CD14-positive monocyte (primary cell): Measurements from ENCODE around the gene SERPINB3. TPM values are rescaled to one million over a fixed set of nuclear protein-coding genes. Genes with fewer than 3 reads are reported as not detected.

Experiments
- DNase-seq, 3 donors: peaks; one replicate each; pipeline ENCODE4 v3.0.0-alpha.2; 2011 to 2022
- H2AFZ ChIP-seq: 2 replicates; pipeline ENCODE4 v1.6.0; 2012; ENCODE audit warnings: mild to moderate bottlenecking, low read depth, low read length, inconsistent platforms; ENCODE audit not compliant: insufficient read depth, poor library complexity, severe bottlenecking
- H3K27ac ChIP-seq, 2 donors: 1 replicate in 1 of 2; 2 replicates in 1 of 2; pipeline ENCODE4 v1.5.1; 2012 to 2013; ENCODE audit warnings: low read length in 2 of 2, control low read depth in 1 of 2, inconsistent platforms in 1 of 2, low read depth in 1 of 2, mild to moderate bottlenecking in 1 of 2
- H3K27me3 ChIP-seq, 2 donors: one replicate each; pipeline versions ENCODE4 v1.6.0 to v1.6.1; 2011 to 2013; ENCODE audit warnings: low read length in 2 of 2; ENCODE audit not compliant: control insufficient read depth in 2 of 2, insufficient read depth in 2 of 2
- H3K36me3 ChIP-seq, 2 donors: replicated peaks in 1 of 2; 1 replicate in 1 of 2; 2 replicates in 1 of 2; pipeline versions ENCODE4 v1.5.1 to v1.6.1; 2012 to 2013; ENCODE audit warnings: low read length in 2 of 2, control low read depth in 1 of 2, inconsistent platforms in 1 of 2, mild to moderate bottlenecking in 1 of 2; ENCODE audit not compliant: insufficient read depth in 2 of 2, control insufficient read depth in 1 of 2
- H3K4me1 ChIP-seq, 2 donors: 1 replicate in 1 of 2; 2 replicates in 1 of 2; pipeline versions ENCODE4 v1.5.1 to v1.6.1; 2012 to 2013; ENCODE audit warnings: low read length in 2 of 2, control low read depth in 1 of 2, inconsistent platforms in 1 of 2, mild to moderate bottlenecking in 1 of 2, moderate library complexity in 1 of 2; ENCODE audit not compliant: insufficient read depth in 2 of 2, control insufficient read depth in 1 of 2
- H3K4me2 ChIP-seq: replicated peaks from 2 replicates; pipeline ENCODE3; 2012; ENCODE audit warnings: low read length, moderate library complexity, mild to moderate bottlenecking; ENCODE audit not compliant: poor library complexity, severe bottlenecking; ENCODE audit errors: extremely low read depth
- H3K4me3 ChIP-seq, 3 experiments: fragments of 200-600 bp in 1 of 3; sonication (generic) in 1 of 3; replicated peaks in 1 of 3; 1 replicate in 2 of 3; 2 replicates in 1 of 3; pipeline ENCODE4 v1.5.1; 2011 to 2013; ENCODE audit warnings: low read length in 3 of 3, mild to moderate bottlenecking in 3 of 3, control low read depth in 2 of 3, low read depth in 2 of 3, inconsistent platforms in 1 of 3, moderate library complexity in 1 of 3
- H3K79me2 ChIP-seq: 2 replicates; pipeline ENCODE4 v1.6.0; 2012; ENCODE audit warnings: mild to moderate bottlenecking, control low read depth, inconsistent platforms, low read length, moderate library complexity; ENCODE audit not compliant: insufficient read depth
- H3K9ac ChIP-seq: 2 replicates; pipeline ENCODE4 v1.6.0; 2017; ENCODE audit warnings: low read length, mild to moderate bottlenecking; ENCODE audit not compliant: insufficient read depth, poor library complexity, severe bottlenecking
- H3K9me3 ChIP-seq, 2 donors: replicated peaks in 1 of 2; 1 replicate in 1 of 2; 2 replicates in 1 of 2; pipeline versions ENCODE4 v1.5.1 to v1.6.1; 2012 to 2013; ENCODE audit warnings: low read length in 2 of 2, control low read depth in 1 of 2; ENCODE audit not compliant: control insufficient read depth in 1 of 2, insufficient read depth in 1 of 2
- H4K20me1 ChIP-seq: 2 replicates; pipeline ENCODE4 v1.6.0; 2012; ENCODE audit warnings: mild to moderate bottlenecking, low read length, control low read depth, moderate library complexity; ENCODE audit not compliant: insufficient read depth
- H3K27ac Mint-ChIP-seq, 7 donors: one replicate each; pipeline ENCODE4 v1.8.0; 2020; ENCODE audit warnings: mild to moderate bottlenecking in 7 of 7, mixed read lengths in 7 of 7, moderate library complexity in 6 of 7, inconsistent platforms in 2 of 7
- H3K27me3 Mint-ChIP-seq, 3 donors: one replicate each; pipeline ENCODE4 v1.8.0; 2021 to 2022; ENCODE audit warnings: low read depth in 3 of 3, mild to moderate bottlenecking in 3 of 3, mixed read lengths in 3 of 3, moderate library complexity in 3 of 3, inconsistent platforms in 1 of 3
- H3K36me3 Mint-ChIP-seq, 2 donors: one replicate each; pipeline ENCODE4 v1.8.0; 2020; ENCODE audit warnings: mixed read lengths in 2 of 2, inconsistent platforms in 1 of 2, mild to moderate bottlenecking in 1 of 2
- H3K4me1 Mint-ChIP-seq: one replicate; pipeline ENCODE4 v1.8.0; 2020; ENCODE audit warnings: mild to moderate bottlenecking, mixed read lengths
- H3K4me3 Mint-ChIP-seq, 2 donors: one replicate each; pipeline ENCODE4 v1.8.0; 2020; ENCODE audit warnings: mild to moderate bottlenecking in 2 of 2, mixed read lengths in 2 of 2, moderate library complexity in 1 of 2
- H3K9me3 Mint-ChIP-seq, 7 donors: one replicate each; pipeline ENCODE4 v1.8.0; 2020 to 2022; ENCODE audit warnings: mixed read lengths in 7 of 7, mild to moderate bottlenecking in 6 of 7, moderate library complexity in 6 of 7, inconsistent platforms in 2 of 7
- WGBS: methylation state at CpG from one replicate; pipeline ENCODE4 v1.1.5; 2013; ENCODE audit warnings: missing lambda C conversion rate; ENCODE audit not compliant: insufficient coverage; 5-methylcytosine and 5-hydroxymethylcytosine counted together
- intact Hi-C, 2 donors: fragments of 100-400 bp; cut with micrococcal nuclease; formaldehyde crosslinking; loops; one replicate each; pipeline versions ENCODE4 v1.15.0 to v1.15.1; 2023
- polyA plus RNA-seq, 3 donors: library from polyadenylated mRNA; depleted of rRNA in 1 of 3; unstranded in 2 of 3; stranded (reverse) in 1 of 3; fragments of 300-500 nt in 2 of 3; fragments of >200 nt in 1 of 3; fragmentation: Illumina TruSeq in 2 of 3; gene quantifications; 1 replicate in 2 of 3; 2 replicates in 1 of 3; pipeline ENCODE4 v1.2.3, GENCODE V29; 2012 to 2021
- TF ChIP-seq, protein P1 (sequence below): fragments of 200-600 bp; IDR thresholded peaks from one replicate; pipeline ENCODE4 v1.8.0; 2022; ENCODE audit warnings: antibody characterized with exemption, mild to moderate bottlenecking

The SERPINB3 gene
- polyA plus RNA-seq, 3 donors = not detected

DNA sequence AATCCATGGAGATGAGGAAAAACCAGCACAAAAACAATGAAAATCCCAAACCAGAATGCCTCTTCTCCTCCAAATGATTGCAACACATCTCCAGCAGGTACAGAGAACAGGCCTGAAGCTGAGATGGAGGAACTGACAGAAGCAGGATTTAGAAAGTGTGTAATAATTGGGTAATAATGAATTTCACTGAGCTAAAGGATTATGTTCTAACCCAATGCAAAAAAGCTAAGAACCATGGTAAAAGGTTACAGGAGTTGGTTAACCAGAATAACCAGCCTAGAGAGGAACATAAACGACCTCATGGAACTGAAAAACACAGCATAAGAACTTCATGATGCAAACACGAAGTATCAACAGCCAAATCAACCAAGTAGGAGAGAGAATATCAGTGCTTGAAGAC lies 27.4 kb upstream of the SERPINB3 start:
- H3K4me1 ChIP-seq = no peaks in the 10 kb centered on the region
- no CpG with 5 or more reads among the region's 2 CpGs for WGBS
- peaks cover 0 to 7% of the 10 kb centered on the region in 2 donors for H3K9me3 ChIP-seq
- H3K79me2 ChIP-seq = no peaks in the 10 kb centered on the region
- H3K27me3 Mint-ChIP-seq = peaks cover 6 to 17% (median 9%) of the 10 kb centered on the region in 3 donors
- TF ChIP-seq, protein P1, sequence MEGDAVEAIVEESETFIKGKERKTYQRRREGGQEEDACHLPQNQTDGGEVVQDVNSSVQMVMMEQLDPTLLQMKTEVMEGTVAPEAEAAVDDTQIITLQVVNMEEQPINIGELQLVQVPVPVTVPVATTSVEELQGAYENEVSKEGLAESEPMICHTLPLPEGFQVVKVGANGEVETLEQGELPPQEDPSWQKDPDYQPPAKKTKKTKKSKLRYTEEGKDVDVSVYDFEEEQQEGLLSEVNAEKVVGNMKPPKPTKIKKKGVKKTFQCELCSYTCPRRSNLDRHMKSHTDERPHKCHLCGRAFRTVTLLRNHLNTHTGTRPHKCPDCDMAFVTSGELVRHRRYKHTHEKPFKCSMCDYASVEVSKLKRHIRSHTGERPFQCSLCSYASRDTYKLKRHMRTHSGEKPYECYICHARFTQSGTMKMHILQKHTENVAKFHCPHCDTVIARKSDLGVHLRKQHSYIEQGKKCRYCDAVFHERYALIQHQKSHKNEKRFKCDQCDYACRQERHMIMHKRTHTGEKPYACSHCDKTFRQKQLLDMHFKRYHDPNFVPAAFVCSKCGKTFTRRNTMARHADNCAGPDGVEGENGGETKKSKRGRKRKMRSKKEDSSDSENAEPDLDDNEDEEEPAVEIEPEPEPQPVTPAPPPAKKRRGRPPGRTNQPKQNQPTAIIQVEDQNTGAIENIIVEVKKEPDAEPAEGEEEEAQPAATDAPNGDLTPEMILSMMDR = no peak
- no peak overlapping the region for H3K27ac Mint-ChIP-seq
- no peaks in the 10 kb centered on the region for H3K36me3 ChIP-seq
- no peak overlapping the region for H3K4me2 ChIP-seq
- peak overlapping the region in 1 of 2 donors; percentile 24 for H3K4me3 Mint-ChIP-seq
- DNase-seq = no peak
- no peaks in the 10 kb centered on the region for H4K20me1 ChIP-seq
- H3K9me3 Mint-ChIP-seq = peaks cover 7 to 22% (median 13%) of the 10 kb centered on the region in 7 donors
- no peak overlapping the region for H3K4me3 ChIP-seq
- no peak overlapping the region for H3K9ac ChIP-seq
- H3K36me3 Mint-ChIP-seq = no peaks in the 10 kb centered on the region
- intact Hi-C loops = no loop called here
- H2AFZ ChIP-seq = no peak overlapping the region
- H3K27me3 ChIP-seq = no peaks in the 10 kb centered on the region
- no peak overlapping the region for H3K27ac ChIP-seq
- no peaks in the 10 kb centered on the region for H3K4me1 Mint-ChIP-seq

DNA sequence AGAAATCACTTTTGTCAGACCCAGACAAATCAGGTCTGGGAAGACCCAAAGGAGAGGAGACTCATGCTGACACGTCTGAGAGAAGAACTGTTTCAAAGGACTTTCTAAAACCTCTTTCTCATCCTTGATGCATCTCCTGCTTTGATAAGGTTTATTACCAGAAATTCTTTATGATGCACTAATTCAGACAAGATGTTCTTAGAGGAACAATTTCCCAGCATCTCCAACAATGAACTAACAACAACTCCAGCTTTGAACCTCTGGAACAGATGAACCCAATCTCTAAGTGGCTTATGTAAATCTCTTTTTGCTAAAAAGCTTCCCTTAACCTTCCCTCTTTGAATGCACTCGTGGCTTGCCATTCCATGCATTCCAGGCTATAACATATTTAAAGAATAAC lies 25.2 kb upstream of the SERPINB3 start:
- Histone ChIP-seq H3K27me3 (peaks cover 0 to 3% of the 10 kb centered on the region in 2 donors), H3K27ac (no peak overlapping the region), H3K79me2 (no peaks in the 10 kb centered on the region), H3K36me3 (no peaks in the 10 kb centered on the region), H3K9ac (no peak overlapping the region), H3K4me2 (no peak overlapping the region), H3K4me3 (no peak overlapping the region), H3K4me1 (no peaks in the 10 kb centered on the region), H3K9me3 (peaks cover 0 to 7% of the 10 kb centered on the region in 2 donors), H2AFZ (no peak overlapping the region), H4K20me1 (no peaks in the 10 kb centered on the region)
- no CpG with 5 or more reads among the region's 2 CpGs for WGBS
- DNase-seq = no peak
- no peak overlapping the region for H3K4me3 Mint-ChIP-seq
- peaks cover 10 to 14% (median 12%) of the 10 kb centered on the region in 3 donors for H3K27me3 Mint-ChIP-seq
- no peaks in the 10 kb centered on the region for H3K4me1 Mint-ChIP-seq
- H3K36me3 Mint-ChIP-seq = no peaks in the 10 kb centered on the region
- intact Hi-C loops = no loop called here
- H3K9me3 Mint-ChIP-seq = peaks cover 5 to 19% (median 7%) of the 10 kb centered on the region in 7 donors
- TF ChIP-seq, protein P1 = no peak
- H3K27ac Mint-ChIP-seq = no peak overlapping the region
